GM19395 (cell line): ENCODE measurements around the gene MUCL3.
"Not testable (repeated sequence)": the region's sequence is repeated elsewhere in the genome, so short reads cannot be mapped to it uniquely, and the experiment has no call there.

Experiments
- ATAC-seq: cut with Tn5 transposase; IDR thresholded peaks from one replicate; pipeline ENCODE4 v1.9.1; 2021; ENCODE audit warnings: mild to moderate bottlenecking, moderate library complexity; ENCODE audit not compliant: unreplicated experiment

The MUCL3 gene

DNA sequence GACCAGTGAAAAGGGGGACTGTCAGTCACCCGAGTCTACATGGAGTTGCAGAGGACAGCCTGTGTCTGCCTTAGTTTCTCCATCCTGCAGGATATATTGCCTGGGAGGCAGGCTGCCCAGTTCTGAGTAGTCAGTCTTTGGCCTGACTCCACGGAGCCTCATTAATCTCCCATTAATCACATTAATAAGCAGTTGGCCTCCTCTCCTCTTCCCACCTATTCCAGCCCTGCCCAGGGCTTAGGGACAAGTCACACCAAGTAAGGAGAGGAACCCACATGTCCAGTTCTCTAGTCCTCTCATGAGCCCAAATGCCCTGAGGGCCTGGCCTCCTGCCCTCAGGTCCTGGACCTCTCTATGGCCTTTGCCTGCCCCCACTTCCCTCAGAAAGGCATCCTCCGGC is 1.3 kb upstream of the MUCL3 start:
- ATAC-seq = no peak

GRCh38 chr6:30942338-30943060 is 1.7 kb downstream of the MUCL3 start:
- ATAC-seq = no peak

DNA sequence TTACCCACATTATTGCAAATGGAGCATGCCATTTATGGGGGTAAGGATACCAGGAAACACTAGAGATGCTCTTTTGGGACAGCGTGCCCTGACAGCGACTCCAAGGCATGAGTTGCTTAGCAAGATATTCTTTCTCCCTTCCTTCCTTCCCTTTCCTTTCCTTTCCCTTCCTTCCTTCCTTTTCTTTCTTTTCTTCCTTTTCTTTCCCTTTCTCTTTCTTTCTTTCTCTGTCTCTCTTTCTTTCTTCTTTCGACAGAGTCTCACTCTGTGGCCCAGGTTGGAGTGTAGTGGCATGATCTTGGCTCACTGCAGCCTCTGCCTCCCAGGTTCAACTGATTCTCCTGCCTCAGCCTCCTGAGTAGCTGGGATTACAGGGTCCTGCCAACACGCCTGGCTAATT is 3.3 kb downstream of the MUCL3 start:
- no peak for ATAC-seq

DNA sequence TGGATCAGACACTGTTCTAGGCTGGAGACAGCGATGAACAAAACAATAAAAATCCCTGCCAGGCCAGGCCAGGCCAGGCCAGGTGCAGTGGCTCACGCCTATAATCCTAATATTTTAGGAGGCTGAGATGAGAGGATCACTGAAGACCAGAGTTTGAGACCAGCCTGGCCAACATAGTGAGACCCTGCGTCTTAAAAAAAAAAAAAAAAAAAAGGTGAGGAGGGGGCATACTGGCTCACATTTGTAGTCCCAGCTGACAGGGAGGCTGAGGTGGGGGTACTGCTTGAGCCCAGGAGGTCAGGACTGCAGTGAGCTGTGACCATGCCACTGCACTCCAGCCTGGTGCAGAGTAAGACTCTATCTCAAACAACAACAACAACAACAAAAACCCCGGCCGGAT is 4.5 kb downstream of the MUCL3 start:
- ATAC-seq = no peak

DNA sequence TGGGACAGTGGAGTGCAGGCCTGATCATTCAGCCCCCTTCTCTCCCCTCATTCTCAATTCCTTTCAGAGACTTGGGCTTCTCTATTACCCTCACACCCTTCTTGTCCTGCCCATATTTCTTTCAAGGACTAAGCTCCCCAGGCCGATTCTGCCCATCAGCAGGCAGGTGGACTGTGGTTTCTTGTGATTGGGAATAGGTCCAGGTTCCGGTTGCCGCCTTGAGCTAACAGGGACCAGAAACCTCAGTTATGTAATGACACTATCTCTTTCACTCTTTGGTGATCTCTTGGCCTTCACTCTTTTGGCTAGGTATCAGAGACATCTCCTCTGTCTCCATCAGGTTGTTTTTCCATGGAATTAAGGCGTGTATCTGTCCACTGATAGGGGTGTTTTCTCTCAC is 6.5 kb downstream of the MUCL3 start:
- no peak for ATAC-seq

DNA sequence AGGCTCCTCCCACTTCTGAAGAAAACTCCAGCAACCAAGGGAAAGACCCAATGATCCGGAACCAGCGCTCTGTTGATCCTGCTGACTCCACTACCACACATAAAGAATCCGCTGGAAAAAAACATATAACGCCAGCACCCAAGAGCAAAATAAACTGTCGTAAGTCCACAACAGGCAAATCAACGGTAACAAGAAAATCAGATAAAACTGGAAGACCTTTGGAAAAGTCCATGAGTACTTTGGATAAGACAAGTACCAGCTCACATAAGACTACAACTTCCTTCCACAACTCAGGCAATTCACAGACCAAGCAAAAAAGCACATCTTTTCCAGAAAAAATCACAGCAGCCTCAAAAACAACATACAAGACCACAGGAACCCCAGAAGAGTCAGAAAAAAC is 8.0 kb downstream of the MUCL3 start:
- no peak for ATAC-seq

GRCh38 chr6:30951907-30952469 is 11.2 kb downstream of the MUCL3 start:
- ATAC-seq = no peak

GRCh38 chr6:30954631-30955366 is 14.0 kb downstream of the MUCL3 start:
- no peak for ATAC-seq

DNA sequence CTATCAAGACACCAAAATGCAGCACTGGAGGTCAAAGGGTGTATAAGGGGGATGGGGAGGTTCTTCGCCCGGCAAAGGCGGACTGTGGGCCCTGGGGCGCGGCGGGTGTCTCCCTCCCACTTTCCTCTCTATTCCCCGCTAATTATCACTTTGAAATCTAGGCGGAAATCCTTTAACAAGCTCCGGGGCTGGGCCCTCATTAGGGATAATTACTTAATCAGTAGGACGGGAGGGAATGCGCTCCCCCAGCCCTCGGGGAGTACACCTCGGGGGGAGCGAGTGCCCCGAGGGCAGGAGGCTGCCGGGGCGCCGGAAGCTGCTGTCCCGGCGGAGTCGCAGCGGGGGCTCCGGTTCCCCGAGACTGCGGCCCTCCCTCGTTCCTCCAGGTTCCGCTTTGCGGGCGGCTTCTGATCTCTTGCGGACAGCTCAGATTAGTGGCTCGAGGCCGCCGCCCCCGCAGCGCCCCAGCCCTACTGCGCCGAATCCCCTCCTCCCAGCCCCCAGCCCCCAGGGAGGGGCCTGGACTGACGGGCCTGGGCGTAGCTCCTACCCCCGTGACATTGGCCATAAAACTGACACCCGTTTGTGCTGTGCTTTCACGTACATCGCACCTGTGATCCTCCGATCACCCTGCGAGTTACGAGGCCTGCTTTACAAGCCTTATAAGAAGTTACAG is 14.7 kb downstream of the MUCL3 start:
- ATAC-seq = peak; percentile 65

DNA sequence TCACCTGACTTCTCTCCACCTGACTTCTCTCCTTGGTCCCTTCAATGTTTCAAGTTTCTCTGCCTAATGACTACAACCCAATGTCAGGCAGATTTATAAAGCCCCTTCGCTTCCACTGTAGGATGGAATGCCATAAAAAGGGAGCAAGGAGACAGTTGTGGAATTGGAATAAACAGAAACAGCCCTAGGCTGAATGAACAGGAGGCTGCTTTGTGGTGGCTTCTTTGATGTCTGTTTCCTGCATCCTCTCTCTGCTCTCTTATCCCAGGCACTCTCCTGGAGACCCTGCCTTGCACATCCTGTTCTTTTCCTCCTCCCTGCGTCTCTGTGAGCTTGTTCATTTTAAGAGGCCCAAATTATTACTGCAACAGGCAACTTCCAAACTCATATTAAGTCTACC is 16.9 kb downstream of the MUCL3 start:
- no peak for ATAC-seq

GRCh38 chr6:30960907-30961673 is 20.3 kb downstream of the MUCL3 start:
- ATAC-seq = no peak

GRCh38 chr6:30962716-30963115 is 21.9 kb downstream of the MUCL3 start:
- ATAC-seq = no peak

- no peak for ATAC-seq
These were observed 22.9 kb downstream of the MUCL3 start for GRCh38 chr6:30963641-30964040.

- no peak for ATAC-seq
These were observed 23.3 kb downstream of the MUCL3 start for GRCh38 chr6:30964075-30964474.

DNA sequence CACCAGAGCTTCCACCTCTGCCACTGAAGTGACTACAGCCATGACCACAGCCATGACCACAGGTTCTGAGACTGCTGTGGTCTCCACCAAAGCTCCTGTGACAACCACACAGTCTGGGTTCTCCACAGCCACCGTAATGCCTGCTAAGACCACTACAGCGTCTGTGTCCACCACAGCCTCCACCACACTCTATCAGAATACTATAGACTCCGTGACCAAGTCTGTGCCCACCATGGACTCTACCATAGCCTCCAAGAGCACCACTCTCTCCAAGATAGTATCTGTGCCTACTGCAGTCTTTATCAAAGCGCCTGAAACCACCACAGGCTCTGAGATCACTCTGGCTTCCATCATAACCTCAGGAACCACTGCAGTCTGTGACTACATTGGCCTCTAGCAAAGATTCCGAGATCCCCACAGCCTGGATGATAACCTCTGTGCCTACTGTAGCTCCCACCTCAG is 24.4 kb downstream of the MUCL3 start:
- no peak for ATAC-seq

DNA sequence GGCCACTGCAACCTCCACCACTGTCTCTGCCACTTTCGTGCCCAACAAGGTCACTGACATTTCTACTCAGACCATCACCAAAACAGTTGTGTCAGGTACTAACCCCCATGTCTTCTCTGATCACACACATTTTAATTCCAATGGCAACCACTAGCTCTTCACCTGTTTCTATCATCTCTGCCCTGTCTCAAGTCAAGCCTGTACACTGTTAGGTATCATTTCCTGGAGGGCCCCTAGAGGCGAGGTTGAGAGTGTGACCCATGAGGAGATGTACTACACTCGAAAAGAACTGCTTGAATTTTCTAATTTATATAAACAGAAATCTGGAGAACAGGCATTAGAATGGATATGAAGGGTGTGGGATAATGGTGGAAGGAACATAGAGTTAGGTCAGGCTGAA is 25.4 kb downstream of the MUCL3 start:
- no peak for ATAC-seq

- ATAC-seq = not testable (repeated sequence)
These were observed 28.4 kb downstream of the MUCL3 start for GRCh38 chr6:30969171-30969570.

DNA sequence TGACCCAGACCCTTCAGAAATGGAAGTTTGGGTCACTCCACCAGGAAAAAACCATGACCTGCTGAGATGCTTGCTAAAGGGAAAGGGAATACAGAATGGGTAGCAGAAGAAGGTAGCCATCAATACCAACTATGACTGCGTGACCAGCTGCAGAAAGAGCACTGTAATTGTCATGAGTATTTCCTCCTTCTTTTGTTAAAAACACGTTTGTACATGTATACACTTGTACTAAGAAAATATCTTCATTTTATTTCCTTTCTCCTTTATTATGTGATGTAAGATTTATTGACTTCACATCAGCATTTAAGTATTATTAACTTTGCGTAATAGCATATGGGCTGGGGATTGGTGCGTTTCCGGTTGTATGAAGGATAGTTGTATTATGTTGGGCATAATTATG is 30.2 kb downstream of the MUCL3 start:
- ATAC-seq = no peak

GRCh38 chr6:30972816-30973215 is 32.0 kb downstream of the MUCL3 start:
- no peak for ATAC-seq

GRCh38 chr6:30974490-30975252 is 33.9 kb downstream of the MUCL3 start:
- no peak for ATAC-seq
